Natural killer cell (primary cell): Measurements from ENCODE around the gene LRRFIP2. TPM values are rescaled to one million over a fixed set of nuclear protein-coding genes. Genes with fewer than 3 reads are reported as not detected.

Experiments used
- ATAC-seq, 3 donors: fragments of 150-1000 bp in 2 of 3; fragments of 200-7000 bp in 1 of 3; cut with Tn5 transposase; 1 replicate in 1 of 3; 2 replicates in 2 of 3; pipeline ENCODE4 v1.10.0; 2021; ENCODE audit warnings: mild to moderate bottlenecking in 2 of 3, moderate library complexity in 2 of 3
- DNase-seq, 2 donors: peaks; one replicate each; pipeline versions ENCODE4 v3.0.0 to v3.0.0-alpha.2; 2013 to 2021; ENCODE audit warnings: mixed read lengths in 1 of 2
- H3K27ac ChIP-seq: one replicate; pipeline ENCODE4 v1.5.1; 2013; ENCODE audit warnings: mild to moderate bottlenecking, low read length
- H3K27me3 ChIP-seq: one replicate; pipeline ENCODE4 v1.6.1; 2013; ENCODE audit warnings: low read length; ENCODE audit not compliant: control insufficient read depth, insufficient read depth
- H3K36me3 ChIP-seq: one replicate; pipeline ENCODE4 v1.6.1; 2013; ENCODE audit warnings: low read length; ENCODE audit not compliant: control insufficient read depth, insufficient read depth
- H3K4me1 ChIP-seq: one replicate; pipeline ENCODE4 v1.6.1; 2013; ENCODE audit warnings: low read length; ENCODE audit not compliant: control insufficient read depth, insufficient read depth
- H3K4me3 ChIP-seq: one replicate; pipeline ENCODE4 v1.5.1; 2013; ENCODE audit warnings: low read length
- H3K9me3 ChIP-seq: one replicate; pipeline ENCODE4 v1.6.1; 2013; ENCODE audit warnings: low read length; ENCODE audit not compliant: control insufficient read depth, insufficient read depth
- H3K27ac Mint-ChIP-seq, 2 donors: one replicate each; pipeline ENCODE4 v1.8.0; 2022; ENCODE audit warnings: mild to moderate bottlenecking in 2 of 2, mixed read lengths in 2 of 2, moderate library complexity in 1 of 2
- H3K27me3 Mint-ChIP-seq, 2 donors: one replicate each; pipeline ENCODE4 v1.8.0; 2022; ENCODE audit warnings: low read depth in 2 of 2, mixed read lengths in 2 of 2
- H3K36me3 Mint-ChIP-seq: one replicate; pipeline ENCODE4 v1.8.0; 2022; ENCODE audit warnings: mixed read lengths
- H3K4me1 Mint-ChIP-seq, 2 donors: one replicate each; pipeline ENCODE4 v1.8.0; 2022; ENCODE audit warnings: mixed read lengths in 2 of 2
- H3K4me3 Mint-ChIP-seq: one replicate; pipeline ENCODE4 v1.8.0; 2022; ENCODE audit warnings: mild to moderate bottlenecking, moderate library complexity, mixed read lengths
- H3K9me3 Mint-ChIP-seq, 2 donors: one replicate each; pipeline ENCODE4 v1.8.0; 2022; ENCODE audit warnings: mixed read lengths in 2 of 2
- WGBS: methylation state at CpG from one replicate; pipeline ENCODE4 v1.1.7; 2013; ENCODE audit warnings: missing lambda C conversion rate; ENCODE audit not compliant: insufficient coverage; 5-methylcytosine and 5-hydroxymethylcytosine counted together
- intact Hi-C: fragments of 100-400 bp; cut with micrococcal nuclease; formaldehyde crosslinking; loops from one replicate; pipeline ENCODE4 v1.14.2; 2022
- total RNA-seq, 4 donors: library from RNA; stranded (reverse); fragments of 120-200 nt in 1 of 4; gene quantifications; one replicate each; pipeline versions ENCODE4 v1.2.3 to v1.2.4, GENCODE V29; 2013 to 2022
- TF ChIP-seq, protein P1 (sequence below): fragments of 200-600 bp; IDR thresholded peaks from one replicate; pipeline ENCODE4 v1.8.0; 2022; ENCODE audit warnings: antibody characterized with exemption

The LRRFIP2 gene
- total RNA-seq, 3 donors from 2014 or later (not counting 1 experiment from before 2014, with no cell fraction given): 49.0 to 86.1 (median 66.0) TPM

DNA sequence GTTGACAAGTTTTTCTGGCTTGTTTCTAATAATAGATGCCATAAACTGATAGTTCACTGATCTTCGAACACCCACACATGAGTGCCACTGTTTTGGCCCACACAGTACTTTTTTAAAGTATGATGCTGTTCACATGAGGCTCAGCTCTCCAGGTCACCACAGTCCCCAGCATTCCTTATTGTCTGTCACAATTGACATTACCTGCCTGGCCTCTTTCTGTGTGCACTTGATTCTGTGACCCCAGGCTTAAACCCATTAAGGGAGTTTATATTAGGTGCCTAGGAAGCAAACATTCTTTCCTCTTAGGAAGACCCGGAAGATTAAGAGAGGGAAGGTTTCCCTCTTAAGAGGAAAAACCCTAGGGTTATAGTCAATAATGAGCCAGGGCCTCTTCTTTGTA is 24.2 kb upstream of the LRRFIP2 start:
- Mint-ChIP-seq H3K36me3 (no peaks in the 10 kb centered on the region), H3K27ac (no peak overlapping the region), H3K4me1 (peaks cover 0 to 6% of the 10 kb centered on the region in 2 donors), H3K27me3 (peaks cover 0 to 15% of the 10 kb centered on the region in 2 donors), H3K9me3 (no peaks in the 10 kb centered on the region), H3K4me3 (no peak overlapping the region)
- intact Hi-C loops: no loop called here
- Histone ChIP-seq H3K27me3 (no peaks in the 10 kb centered on the region), H3K4me3 (no peak overlapping the region), H3K36me3 (no peaks in the 10 kb centered on the region), H3K9me3 (no peaks in the 10 kb centered on the region), H3K27ac (no peak overlapping the region), H3K4me1 (no peaks in the 10 kb centered on the region)
- no peak for DNase-seq
- TF ChIP-seq, protein P1, sequence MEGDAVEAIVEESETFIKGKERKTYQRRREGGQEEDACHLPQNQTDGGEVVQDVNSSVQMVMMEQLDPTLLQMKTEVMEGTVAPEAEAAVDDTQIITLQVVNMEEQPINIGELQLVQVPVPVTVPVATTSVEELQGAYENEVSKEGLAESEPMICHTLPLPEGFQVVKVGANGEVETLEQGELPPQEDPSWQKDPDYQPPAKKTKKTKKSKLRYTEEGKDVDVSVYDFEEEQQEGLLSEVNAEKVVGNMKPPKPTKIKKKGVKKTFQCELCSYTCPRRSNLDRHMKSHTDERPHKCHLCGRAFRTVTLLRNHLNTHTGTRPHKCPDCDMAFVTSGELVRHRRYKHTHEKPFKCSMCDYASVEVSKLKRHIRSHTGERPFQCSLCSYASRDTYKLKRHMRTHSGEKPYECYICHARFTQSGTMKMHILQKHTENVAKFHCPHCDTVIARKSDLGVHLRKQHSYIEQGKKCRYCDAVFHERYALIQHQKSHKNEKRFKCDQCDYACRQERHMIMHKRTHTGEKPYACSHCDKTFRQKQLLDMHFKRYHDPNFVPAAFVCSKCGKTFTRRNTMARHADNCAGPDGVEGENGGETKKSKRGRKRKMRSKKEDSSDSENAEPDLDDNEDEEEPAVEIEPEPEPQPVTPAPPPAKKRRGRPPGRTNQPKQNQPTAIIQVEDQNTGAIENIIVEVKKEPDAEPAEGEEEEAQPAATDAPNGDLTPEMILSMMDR: no peak
- ATAC-seq: no peak
- 83% methylated on average over 1 of the region's 2 CpGs for WGBS

DNA sequence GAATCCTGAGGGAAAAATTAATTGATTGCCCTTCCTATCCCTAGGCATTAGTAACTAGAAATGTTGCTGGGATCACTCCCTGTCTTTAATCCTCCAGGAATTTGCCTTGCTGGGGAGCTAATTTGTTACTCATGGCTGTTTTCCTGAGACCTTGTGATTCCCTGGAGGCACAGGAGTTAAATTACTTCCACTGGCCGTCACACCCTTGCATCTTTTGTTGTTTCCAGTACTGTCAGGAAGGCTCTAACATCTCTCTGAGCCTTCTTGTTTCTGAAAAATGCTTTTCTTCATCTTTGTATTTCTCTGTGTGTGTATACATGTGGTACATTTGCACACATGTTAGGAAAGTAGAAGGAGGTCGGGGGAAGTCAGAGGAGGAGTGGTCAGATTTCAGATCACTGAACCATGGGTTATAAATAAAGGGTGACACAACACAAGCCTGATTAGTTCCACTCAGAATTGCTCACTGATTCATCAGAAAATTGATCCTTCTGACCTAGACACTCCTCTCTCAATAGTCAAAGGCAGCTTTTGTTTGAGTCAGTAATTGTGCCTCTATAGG is 23.5 kb upstream of the LRRFIP2 start:
- Histone ChIP-seq H3K27me3 (no peaks in the 10 kb centered on the region), H3K27ac (no peak overlapping the region), H3K4me1 (no peaks in the 10 kb centered on the region), H3K4me3 (no peak overlapping the region), H3K9me3 (no peaks in the 10 kb centered on the region), H3K36me3 (no peaks in the 10 kb centered on the region)
- H3K9me3 Mint-ChIP-seq: no peaks in the 10 kb centered on the region
- H3K4me3 Mint-ChIP-seq: no peak overlapping the region
- ATAC-seq (no peak), DNase-seq (no peak)
- WGBS: 67% methylated on average over 2 of the region's 2 CpGs
- TF ChIP-seq, protein P1: no peak
- H3K27me3 Mint-ChIP-seq: peaks cover 0 to 15% of the 10 kb centered on the region in 2 donors
- H3K4me1 Mint-ChIP-seq: peaks cover 0 to 6% of the 10 kb centered on the region in 2 donors
- H3K36me3 Mint-ChIP-seq: no peaks in the 10 kb centered on the region
- intact Hi-C loops: no loop called here
- no peak overlapping the region for H3K27ac Mint-ChIP-seq

DNA sequence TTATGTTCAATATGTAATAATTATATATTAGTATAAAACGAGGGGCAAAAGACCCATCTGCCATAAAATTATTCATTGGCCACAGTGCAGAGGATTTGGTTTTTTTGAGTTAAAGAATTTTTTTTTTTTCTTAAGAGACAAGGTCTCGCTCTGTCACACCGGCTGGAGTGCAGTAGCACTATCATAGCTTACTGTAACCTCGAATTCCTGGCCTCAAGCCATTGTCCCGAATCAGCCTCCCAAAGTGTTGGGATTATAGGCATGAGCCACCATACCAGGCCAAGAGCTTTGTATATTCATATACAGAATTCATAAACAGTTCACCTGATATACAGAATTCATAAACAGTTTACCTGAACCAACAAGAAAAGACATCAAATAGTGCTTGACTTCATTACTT is 20.2 kb upstream of the LRRFIP2 start:
- no peaks in the 10 kb centered on the region for H3K27me3 ChIP-seq
- intact Hi-C loops: no loop called here
- H3K4me1 ChIP-seq: no peaks in the 10 kb centered on the region
- ATAC-seq: no peak
- TF ChIP-seq, protein P1: no peak
- H3K27ac ChIP-seq: no peak overlapping the region
- no peaks in the 10 kb centered on the region for H3K36me3 ChIP-seq
- Mint-ChIP-seq H3K27ac (no peak overlapping the region), H3K4me1 (peaks cover 0 to 6% of the 10 kb centered on the region in 2 donors), H3K27me3 (peaks cover 0 to 15% of the 10 kb centered on the region in 2 donors), H3K9me3 (no peaks in the 10 kb centered on the region), H3K36me3 (no peaks in the 10 kb centered on the region), H3K4me3 (no peak overlapping the region)
- DNase-seq: no peak
- no peaks in the 10 kb centered on the region for H3K9me3 ChIP-seq
- WGBS: 95% methylated on average over 4 of the region's 5 CpGs
- no peak overlapping the region for H3K4me3 ChIP-seq

DNA sequence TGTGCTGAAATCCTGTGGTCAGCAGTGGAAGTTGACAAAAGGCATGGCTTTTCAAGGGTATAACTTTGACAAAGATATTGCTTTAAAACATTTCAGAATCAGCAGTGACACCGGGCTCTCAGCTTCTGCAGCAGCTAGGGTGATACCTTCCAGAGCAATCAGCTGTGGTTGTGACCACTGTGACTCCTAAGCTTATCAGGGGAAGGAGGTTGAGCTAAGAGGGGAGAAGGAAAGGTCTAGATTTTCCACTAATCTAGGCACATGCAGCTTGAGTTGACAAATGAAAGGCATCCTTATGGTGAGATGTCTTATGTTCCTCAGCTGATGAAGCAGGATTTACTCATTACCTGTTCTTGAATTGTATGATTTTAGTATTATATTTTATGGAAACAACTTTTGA is 16.3 kb upstream of the LRRFIP2 start:
- H3K27ac Mint-ChIP-seq: no peak overlapping the region
- H3K4me1 Mint-ChIP-seq: no peaks in the 10 kb centered on the region
- intact Hi-C loops: no loop called here

More for the DNA sequence above, 16.3 kb upstream of the LRRFIP2 start:
- Mint-ChIP-seq H3K9me3 (no peaks in the 10 kb centered on the region), H3K27me3 (no peaks in the 10 kb centered on the region), H3K36me3 (no peaks in the 10 kb centered on the region), H3K4me3 (no peak overlapping the region)
- Histone ChIP-seq H3K27me3 (no peaks in the 10 kb centered on the region), H3K27ac (no peak overlapping the region), H3K9me3 (no peaks in the 10 kb centered on the region), H3K4me3 (no peak overlapping the region), H3K4me1 (no peaks in the 10 kb centered on the region), H3K36me3 (no peaks in the 10 kb centered on the region)
- DNase-seq (no peak), ATAC-seq (no peak)
- TF ChIP-seq, protein P1: no peak
- WGBS: 86% methylated on average over 1 of the region's 1 CpG
